RPMI7951 (cell line): ENCODE data around the gene FSTL5. TPM values are rescaled to one million over a fixed set of nuclear protein-coding genes. Genes with fewer than 3 reads are reported as not detected.

Source experiments
- DNase-seq: peaks from one replicate; pipeline ENCODE4 v3.0.0-alpha.2; 2012; ENCODE audit warnings: low read depth
- total RNA-seq: library from RNA; depleted of rRNA; stranded (reverse); fragments of >200 nt; shearing (Covaris generic); gene quantifications from 2 replicates; pipeline ENCODE4 v1.2.3, GENCODE V29; 2014

The FSTL5 gene
- total RNA-seq, 1 experiment from 2014 or later = 16.3 TPM

DNA sequence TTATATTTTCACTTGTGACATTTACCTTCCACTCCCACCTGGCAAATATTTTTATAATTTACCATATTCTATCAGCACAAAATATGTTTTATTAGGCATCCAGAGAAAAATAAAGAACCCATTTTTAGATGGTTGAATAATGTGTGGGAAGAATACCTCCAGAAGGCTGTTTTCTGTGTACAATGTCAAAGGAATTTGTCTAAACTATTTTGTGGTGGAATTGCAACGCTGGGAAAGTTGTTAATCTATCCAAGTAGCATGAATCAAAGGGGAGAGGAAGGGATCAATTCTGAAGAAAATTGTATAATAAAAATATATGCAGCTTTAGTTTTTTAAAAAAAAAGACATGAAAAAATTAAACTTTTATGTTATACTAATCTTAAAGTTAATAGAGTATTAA, 706.5 kb downstream of the FSTL5 start:
- no peak for DNase-seq

GRCh38 chr4:161454860-161455259, 708.9 kb downstream of the FSTL5 start:
- DNase-seq = no peak

DNA sequence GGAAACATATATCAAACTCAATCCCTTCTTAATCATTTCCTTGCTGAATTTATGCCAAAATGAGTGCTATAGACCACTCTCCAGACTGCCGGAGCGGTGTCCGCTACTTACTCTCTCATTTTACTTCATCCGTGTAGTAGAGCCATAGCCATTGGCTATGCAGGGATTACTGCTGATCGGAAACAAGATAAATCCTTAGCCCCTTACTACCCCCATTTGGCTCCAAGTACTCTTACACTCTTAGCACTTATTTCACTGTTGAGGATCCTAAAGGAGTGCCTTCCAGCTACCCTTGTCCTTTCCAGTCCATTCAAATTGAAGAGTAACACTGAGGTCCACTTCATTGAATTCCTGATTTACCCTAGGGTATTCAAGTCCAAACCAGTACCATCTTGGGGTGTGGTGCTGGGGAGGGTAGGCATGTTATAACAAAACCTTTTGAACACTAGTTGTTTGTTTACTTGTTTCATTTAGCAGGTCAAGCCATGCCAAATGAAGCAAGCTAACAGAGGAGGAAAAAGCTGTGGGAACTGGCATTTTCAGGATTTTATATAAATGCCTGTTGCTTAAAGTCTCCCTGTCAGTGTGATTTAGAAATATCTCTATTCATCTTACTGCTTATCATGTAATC, 715.1 kb downstream of the FSTL5 start:
- no peak for DNase-seq

DNA sequence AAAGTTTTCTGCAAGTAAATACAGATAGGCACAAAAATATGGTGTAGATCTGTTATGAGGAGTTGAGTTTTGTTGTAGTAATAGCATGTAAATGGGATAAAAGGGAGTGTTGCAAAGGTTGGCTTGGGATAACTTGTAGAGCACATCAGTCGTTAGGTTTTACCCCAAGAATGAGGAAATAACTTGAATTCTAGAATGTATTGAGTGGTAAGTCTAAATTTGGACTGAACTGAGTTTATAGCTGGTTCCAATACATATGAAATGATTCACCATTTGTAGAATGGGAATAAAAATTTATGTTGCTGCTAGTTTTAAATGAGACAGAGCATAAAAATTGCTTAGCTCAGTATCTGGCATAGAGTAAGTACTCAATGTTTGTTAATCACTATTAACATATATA, 719.2 kb downstream of the FSTL5 start:
- DNase-seq = no peak

GRCh38 chr4:161442921-161443320, 720.9 kb downstream of the FSTL5 start:
- no peak for DNase-seq

DNA sequence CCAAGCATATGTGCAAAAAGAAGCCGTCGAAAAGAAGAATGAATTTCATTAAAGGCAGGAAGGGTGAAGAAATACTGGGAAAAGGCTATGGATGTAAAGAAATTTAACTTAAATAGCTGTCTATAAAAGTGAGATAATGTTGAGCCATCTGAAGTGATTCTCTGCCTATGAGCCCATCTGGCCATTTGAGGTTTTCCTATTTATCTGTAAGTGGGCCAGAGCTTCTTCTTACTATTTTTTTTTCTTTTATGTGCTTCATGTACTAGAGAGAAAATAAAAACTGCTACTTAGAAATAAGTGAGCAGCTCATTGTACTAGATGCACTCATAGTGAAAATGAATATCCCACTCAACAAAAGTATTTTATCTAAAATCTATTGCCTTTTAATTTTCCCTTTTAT, 725.7 kb downstream of the FSTL5 start:
- no peak for DNase-seq

- no peak for DNase-seq
These were observed 735.4 kb downstream of the FSTL5 start for GRCh38 chr4:161428180-161428965.

DNA sequence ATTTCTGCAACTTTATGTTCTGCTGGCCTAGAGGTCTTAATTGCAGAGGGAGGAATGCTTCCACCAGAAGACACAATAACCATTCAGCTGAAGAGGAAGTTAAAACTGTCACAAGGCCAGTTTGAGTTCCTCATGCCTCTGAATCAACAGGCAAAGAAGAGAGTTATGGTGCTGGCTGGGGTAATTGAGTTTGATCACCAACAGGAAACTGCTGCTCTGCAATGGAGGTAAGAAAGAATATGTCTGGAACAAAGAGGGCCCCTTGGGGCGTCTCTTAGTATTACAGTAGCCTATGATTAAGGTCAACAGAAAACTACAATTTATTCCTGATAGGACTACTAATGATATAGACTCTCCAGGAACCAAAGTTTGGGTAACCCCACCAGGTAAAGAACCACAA, 744.0 kb downstream of the FSTL5 start:
- DNase-seq = no peak

- no peak for DNase-seq
These were observed 751.9 kb downstream of the FSTL5 start for GRCh38 chr4:161411901-161412300.

- peak; percentile 48 for DNase-seq
These were observed 759.3 kb downstream of the FSTL5 start for GRCh38 chr4:161404346-161405110.

DNA sequence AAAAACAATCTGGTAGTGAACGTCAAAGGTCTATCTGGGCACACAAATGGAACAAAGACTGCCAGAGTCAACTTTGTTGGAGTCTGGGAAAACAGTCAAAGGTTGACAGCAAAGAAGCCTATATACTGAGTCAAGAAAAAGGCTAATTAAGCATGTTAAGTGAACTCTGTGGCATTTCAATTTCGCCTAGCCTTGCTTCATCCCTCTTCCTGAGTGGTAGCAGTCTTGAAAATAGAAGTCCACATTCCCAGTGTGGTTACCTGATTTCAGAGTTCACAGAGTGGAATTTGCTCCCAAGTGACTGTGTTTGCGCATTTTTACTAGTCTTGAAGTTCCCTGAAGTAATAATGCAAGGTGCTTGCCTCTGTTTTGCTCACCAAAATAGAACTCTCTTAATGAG, 760.0 kb downstream of the FSTL5 start:
- DNase-seq = peak; percentile 6

- DNase-seq = no peak
These were observed 770.2 kb downstream of the FSTL5 start for GRCh38 chr4:161393602-161394001.

GRCh38 chr4:161382655-161383054, 781.1 kb downstream of the FSTL5 start:
- no peak for DNase-seq

DNA sequence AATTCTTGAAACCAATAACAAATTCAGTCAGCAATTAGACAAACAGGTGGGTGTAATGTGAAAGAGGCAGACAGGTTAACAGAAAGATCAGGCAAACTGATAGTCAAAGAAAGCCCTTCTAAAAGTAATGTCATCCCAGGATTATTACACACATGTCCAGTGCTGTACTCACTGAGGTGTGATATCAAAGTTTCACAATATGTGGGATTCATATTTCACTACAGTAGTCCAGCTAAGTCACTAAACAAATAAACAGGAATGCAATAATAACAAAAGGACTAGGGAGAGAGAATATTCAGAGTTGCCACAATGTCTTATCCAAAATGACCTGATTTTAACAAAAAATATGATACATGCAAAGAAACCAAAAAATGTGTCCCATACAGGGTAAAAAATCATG, 787.5 kb downstream of the FSTL5 start:
- no peak for DNase-seq

DNA sequence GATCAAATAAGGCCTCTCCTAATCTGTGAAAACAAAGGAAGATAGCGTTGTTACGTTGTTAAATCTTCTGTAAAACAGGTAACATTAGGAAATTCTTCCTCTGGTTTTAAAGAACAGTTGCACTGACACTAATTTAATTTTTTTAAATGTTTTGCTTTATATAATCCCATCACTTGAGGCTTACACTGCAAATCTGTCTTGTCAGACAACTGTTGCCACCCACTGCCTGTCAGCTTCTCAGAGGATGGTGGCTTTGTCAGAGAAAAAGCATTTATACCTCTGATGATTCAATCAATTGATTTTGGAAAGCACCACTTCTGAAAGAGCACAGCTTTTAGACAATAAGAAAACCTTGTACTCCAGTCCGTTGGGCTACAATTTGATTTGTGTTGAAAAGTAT, 799.1 kb downstream of the FSTL5 start:
- DNase-seq = no peak

DNA sequence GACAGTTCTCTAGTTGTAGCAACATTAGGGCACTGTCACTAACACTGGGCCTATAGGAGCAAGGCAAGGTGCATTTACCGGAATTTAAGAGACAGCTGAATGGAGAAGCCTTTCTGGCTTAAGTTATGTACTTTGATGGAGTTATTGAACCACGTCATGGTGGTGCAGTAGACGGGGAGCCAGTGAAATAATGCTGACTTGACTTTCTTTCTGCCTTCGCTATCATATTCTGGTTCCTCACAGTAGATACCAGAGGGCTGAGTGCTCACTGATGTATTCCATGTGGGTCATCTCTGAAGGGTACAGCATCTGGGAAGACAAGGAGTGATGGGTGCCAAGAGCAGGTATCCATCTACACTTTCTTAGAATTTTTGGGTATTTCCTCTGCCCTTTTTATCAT, 802.8 kb downstream of the FSTL5 start:
- no peak for DNase-seq

DNA sequence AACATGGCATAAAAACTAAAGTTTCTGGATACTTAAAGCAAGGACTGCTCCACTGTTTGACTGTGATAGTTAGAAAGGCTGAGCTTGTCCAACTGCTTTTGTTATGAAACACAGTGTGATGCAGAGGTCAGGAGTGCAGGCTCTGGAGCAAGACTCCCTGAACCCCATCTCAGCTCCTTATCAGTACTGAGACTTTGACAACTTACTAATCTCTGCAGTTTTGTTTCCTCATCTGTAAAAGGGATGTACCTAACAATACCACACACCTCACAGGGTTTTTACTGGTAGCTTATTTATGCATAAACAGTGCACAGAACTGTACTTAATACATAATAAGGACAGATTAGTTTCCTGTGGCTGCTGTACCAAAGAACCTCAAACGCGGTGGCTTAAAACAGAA, 804.3 kb downstream of the FSTL5 start:
- no peak for DNase-seq

DNA sequence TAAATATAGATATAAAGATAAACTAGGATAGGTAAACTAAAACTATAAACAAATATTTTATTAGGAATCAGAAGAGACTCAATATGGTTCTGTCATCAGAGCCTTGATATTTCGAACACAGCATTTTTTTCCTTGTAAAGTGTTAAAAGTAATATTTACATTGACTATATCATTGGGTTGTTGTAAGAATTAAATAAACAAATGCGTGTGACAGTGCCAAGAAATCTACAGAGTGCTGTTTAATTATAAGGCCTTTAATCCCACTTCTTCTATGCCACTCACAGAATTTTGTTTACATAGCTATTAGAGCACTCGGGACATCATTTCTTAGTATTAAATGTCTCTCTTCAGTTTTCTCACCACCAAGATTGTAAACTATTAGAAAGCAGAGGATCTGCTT, 807.4 kb downstream of the FSTL5 start:
- DNase-seq = no peak

DNA sequence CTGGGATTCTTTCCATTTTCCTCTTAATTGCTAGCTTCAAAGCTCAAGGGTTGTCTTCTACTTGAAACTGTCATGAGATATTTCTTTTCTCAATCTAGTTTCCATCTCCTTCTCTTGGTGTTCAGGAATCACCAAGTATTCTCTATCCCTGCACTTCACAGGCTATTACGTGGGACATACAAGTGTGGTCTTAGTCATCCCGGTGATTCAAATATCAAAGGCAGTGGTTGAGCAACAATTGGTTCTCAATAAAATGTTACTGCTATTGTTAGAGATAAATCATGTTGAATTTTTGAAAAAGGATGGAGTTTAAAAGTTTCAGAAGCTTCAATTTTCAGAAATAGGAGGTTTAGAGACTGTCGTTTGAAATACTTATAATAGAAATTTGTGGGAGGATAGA, 812.9 kb downstream of the FSTL5 start:
- DNase-seq = no peak

- DNase-seq = no peak
These were observed 818.1 kb downstream of the FSTL5 start for GRCh38 chr4:161345741-161346140.

- no peak for DNase-seq
These were observed 820.2 kb downstream of the FSTL5 start for GRCh38 chr4:161343569-161343950.

- no peak for DNase-seq
These were observed 820.8 kb downstream of the FSTL5 start for GRCh38 chr4:161342881-161343568.
